EH (cell line): ENCODE results near the gene TMEM14C.
A peak's percentile ranks its signal among the peaks of the same experiment; 100 is the strongest.
"Not testable (repeated sequence)": the region's sequence is repeated elsewhere in the genome, so short reads cannot be mapped to it uniquely, and the experiment has no call there.

ENCODE experiments used
- DNase-seq: peaks from one replicate; pipeline ENCODE4 v3.0.0-alpha.2; 2015; ENCODE audit warnings: low read depth

The TMEM14C gene

DNA sequence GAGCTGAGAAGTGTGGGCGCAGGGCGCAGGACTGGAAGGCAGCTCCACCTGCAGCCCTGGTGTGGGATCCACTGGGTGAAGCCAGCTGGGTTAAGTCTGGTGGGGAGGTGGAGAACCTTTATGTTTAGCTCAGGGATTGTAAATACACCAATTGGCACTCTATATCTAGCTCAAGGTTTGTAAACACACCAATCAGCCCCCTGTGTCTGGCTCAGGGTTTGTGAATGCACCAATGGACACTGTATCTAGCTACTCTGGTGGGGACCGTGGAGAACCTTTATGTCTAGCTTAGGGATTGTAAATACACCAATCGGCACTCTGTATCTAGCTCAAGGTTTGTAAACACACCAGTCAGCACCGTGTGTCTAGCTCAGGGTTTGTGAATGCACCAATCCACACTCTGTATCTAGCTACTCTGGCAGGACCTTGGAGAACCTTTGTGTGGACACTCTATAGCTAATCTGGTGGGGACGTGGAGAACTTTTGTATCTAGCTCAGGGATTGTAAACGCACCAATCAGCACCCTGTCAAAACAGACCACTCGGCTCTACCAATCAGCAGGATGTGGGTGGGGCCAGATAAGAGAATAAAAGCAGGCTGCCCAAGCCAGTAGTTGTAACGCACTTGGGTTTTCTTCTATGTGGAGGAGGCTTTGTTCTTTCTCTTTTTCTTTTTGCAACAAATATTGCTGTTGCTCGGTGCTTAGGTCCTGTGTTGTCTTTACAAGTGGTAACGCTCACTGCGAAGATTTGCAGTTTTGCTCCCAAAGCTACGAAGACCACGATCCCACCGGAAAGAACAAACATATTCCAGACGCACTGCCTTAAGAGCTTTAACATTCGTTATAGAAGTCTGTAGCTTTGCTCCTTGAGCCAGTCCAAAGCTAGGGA is 1.7 kb upstream of the TMEM14C start:
- not testable (repeated sequence) for DNase-seq

- no peak for DNase-seq
These were observed 860 bp upstream of the TMEM14C start for GRCh38 chr6:10721850-10722569.

GRCh38 chr6:10722570-10722819 is 375 bp upstream of the TMEM14C start:
- DNase-seq = no peak

GRCh38 chr6:10723567-10723881 is 654 bp downstream of the TMEM14C start:
- no peak for DNase-seq

DNA sequence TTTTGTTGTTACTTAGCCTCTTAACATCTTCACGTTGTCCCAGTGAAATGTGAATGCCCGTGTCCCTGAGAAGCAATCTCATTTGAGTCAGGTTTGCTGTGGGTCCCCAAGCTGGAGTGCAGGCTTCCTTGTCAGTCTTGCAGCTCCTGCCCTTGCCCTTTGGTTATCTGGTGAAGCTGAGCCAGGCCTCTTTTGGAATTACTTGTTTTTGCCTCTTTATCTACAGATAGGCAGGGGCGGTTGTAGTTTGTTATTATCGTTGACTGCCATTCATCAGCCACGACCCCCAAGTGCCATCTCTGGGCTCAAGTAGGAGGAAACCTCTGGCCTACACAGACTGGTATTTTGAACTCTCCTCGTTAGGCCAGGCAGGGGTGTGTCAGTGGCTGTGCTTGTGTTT is 2.2 kb downstream of the TMEM14C start:
- no peak for DNase-seq

- DNase-seq = no peak
These were observed 2.8 kb downstream of the TMEM14C start for GRCh38 chr6:10725716-10726115.

GRCh38 chr6:10730254-10730653 is 7.4 kb downstream of the TMEM14C start:
- DNase-seq = no peak

- no peak for DNase-seq
These were observed 10.4 kb downstream of the TMEM14C start for GRCh38 chr6:10733151-10733715.

- DNase-seq = no peak
These were observed 11.0 kb downstream of the TMEM14C start for GRCh38 chr6:10733863-10734262.

DNA sequence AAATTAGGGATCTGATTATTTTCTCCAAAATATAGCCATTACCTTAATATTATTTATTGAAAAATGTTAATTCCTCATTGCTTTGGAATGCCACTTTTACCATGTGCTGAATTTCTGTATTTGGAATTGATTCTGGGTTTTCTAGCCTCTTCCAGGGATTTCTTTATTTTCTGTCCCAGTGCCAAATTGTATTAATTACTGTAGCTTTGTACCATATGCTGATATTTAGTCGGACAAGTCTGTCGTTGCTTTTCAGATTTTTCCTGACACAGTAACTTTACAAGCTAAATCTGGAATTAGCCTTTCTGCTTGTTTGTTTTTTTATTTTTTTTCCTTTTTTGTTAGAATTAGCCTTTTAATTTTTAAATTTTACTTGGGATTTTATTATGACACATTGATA is 13.9 kb downstream of the TMEM14C start:
- no peak for DNase-seq

DNA sequence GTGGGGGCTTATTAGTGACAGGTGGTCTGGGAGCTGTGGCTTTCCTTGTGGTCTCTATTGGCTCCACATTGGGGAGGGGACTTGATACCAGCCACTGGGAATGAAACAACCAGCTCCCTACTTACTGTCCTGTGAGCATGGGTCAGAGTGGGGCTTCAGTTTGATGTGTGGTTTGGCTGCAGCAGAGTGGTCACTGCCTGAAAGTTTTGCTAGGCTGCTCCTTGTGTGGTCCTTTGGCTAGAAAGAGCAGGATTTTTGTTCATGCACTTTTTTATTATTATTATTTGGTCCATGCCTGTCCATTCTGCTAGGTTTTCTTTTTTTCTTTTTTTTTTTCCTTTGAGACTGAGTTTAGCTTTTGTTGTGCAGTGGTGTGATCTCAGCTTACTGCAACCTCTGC is 17.2 kb downstream of the TMEM14C start:
- DNase-seq = no peak

GRCh38 chr6:10741643-10742042 is 18.8 kb downstream of the TMEM14C start:
- not testable (repeated sequence) for DNase-seq

- DNase-seq = no peak
These were observed 19.4 kb downstream of the TMEM14C start for GRCh38 chr6:10742251-10742650.

DNA sequence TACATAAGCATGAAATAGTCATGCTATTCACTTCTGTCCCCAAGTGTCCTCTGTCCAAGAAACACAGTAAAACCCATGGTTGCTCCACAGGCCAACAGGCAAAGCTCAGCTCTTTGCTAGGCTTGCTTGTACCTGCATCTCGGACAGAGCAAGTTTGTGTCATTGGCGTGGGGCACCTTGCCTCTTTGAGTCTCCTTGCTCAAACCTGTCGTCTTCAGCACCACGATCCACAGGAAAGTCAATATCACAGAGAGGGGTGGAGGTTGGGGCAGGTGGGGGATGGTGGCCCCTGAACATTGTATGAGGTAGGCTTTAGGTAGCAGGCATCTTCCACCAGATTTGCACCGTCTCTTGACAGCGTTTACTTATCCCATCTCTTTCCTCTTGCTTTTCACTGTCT is 20.6 kb downstream of the TMEM14C start:
- no peak for DNase-seq

GRCh38 chr6:10745116-10745515 is 22.2 kb downstream of the TMEM14C start:
- no peak for DNase-seq

DNA sequence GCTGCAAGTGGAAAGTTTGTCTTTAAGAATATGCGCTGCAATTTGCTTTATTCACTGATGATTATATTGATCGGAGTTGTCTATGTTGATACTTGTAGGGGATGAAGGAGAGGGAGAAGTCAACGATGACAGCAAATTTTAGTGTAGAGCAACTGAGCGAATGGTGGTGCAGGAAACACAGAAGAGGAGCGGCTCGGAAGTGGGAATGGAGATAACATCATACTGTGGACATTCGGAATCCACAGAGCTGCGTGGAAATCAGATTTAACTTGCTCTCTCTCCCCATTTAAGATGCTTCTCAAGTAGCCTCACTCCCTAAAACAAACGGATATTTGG is 24.0 kb downstream of the TMEM14C start:
- DNase-seq = no peak

DNA sequence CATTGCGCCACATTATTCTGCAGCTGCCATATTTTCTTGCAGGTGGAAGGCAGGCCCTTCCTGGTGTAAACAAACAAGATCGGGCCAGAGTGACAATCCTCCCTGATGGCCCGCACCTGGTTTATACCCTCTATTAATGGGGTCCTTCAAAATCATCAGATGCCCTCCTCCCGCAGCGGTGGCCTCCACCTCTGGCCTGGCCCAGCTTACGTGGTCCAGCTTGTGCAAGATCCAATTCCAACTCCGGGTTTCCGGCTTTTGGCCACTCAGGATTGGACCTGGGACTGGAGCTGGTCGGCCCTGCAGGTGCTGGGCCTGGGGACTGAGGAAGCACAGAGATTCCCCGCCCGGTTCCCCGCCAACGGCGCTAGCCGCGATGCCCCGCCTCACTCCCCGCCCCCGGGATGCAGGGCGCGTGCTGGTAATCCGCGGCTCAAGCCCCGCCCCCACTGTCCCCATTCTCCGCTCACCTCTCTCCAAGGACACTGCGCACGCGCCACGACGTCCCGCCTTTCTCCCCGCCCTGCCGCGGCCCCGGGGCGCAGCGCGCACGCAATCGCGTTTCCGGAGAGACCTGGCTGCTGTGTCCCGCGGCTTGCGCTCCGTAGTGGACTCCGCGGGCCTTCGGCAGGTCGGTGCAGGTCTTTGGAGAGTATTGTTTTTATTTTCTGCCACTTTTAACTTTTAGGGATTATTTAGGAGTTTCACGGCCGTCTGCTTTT is 24.5 kb downstream of the TMEM14C start, which contains the start of gene TMEM14B:
Gene TMEM14B (plus strand): TSS at position 555 of the 722 bp plus-strand sequence. CDS start 1,441 bp downstream, outside the sequence.
- DNase-seq = peak; percentile 97

GRCh38 chr6:10749734-10750133 is 26.9 kb downstream of the TMEM14C start:
- DNase-seq = no peak

DNA sequence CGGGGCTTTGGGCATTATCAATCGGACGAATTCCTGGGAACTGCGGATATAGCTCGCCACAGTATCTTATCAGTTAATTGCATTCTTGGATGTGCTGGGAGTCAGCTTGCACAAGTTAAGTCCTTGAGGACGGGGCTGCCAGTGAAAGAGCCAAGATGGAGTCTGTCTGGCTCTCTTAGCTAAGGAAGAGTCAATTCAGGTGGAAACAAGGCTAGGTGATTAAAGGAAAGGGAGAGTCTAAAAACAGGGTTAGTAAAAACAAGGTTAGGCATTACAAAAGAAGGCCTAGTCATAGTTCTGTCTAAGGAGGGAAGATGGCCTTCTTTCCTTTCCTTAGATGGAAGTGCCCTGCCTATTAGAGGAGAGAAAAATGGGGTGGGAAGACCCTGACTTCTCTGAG is 27.7 kb downstream of the TMEM14C start:
- DNase-seq = not testable (repeated sequence)

DNA sequence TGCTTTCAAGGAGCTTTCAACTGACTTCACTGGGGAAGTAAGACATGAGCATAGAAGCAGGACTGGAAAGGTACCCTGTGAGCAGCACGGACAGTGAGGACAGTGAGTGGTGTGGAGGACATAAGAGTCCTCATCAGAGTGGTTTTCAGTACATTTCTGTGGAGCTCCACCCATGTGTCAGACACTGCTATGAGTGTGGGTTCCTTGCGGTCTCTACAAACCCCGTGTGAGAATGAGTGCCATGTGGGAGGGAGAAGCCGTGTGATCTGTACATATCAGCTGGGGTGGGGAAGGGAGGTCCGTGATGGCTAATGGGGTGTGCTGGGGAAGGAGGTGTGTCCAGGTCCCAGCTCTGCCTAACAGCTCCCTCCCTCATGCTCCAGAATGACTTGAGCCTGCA is 28.9 kb downstream of the TMEM14C start:
- not testable (repeated sequence) for DNase-seq

- DNase-seq = no peak
These were observed 33.2 kb downstream of the TMEM14C start for GRCh38 chr6:10756085-10756484.

DNA sequence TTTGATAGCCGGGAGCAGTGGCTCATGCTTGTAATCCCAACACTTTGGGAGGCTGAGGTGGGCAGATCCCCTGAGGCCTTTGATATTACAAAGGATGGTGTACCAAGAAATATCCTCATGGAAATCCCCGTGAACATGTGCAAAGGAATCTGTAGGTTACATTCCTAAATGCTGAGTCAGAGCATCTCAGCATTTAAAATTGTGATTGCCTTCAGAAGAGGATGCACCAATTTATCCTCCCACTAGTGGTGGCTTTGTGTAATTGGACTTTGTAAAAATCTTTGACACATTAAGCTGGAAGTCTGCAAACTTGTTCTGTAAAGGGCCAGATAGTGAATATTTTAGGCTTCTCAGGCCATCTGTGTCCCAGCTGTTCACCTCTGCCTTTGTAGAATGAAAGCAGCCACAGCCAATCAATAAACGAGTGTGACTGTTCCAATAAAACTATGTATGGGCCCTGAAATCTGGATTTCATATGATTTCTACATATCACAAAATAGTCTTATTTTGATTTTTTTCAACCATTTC is 36.5 kb downstream of the TMEM14C start:
- peak; percentile 85 for DNase-seq
